Neutrophil (primary cell): Measurements from ENCODE around the gene EXOSC6.
A peak's percentile ranks its signal among the peaks of the same experiment; 100 is the strongest.
"Not testable (repeated sequence)": the region's sequence is repeated elsewhere in the genome, so short reads cannot be mapped to it uniquely, and the experiment has no call there.

Source experiments
- H3K27ac ChIP-seq: fragments of 200-600 bp; sonication (generic); 2 replicates; pipeline ENCODE4 v1.5.1; 2016; ENCODE audit warnings: mild to moderate bottlenecking, moderate library complexity
- H3K27me3 ChIP-seq: fragments of 200-600 bp; sonication (generic); 2 replicates; pipeline ENCODE4 v1.6.0; 2016; ENCODE audit warnings: mild to moderate bottlenecking
- H3K36me3 ChIP-seq: fragments of 200-600 bp; sonication (generic); 2 replicates; pipeline ENCODE4 v1.5.1; 2017
- H3K4me1 ChIP-seq, 2 experiments: fragments of 200-600 bp in 1 of 2; sonication (generic) in 1 of 2; 1 replicate in 1 of 2; 2 replicates in 1 of 2; pipeline versions ENCODE4 v1.5.1 to v1.6.1; 2013 to 2016; ENCODE audit warnings: low read depth in 1 of 2, low read length in 1 of 2, mild to moderate bottlenecking in 1 of 2, moderate library complexity in 1 of 2; ENCODE audit not compliant: control insufficient read depth in 1 of 2, insufficient read depth in 1 of 2
- H3K4me3 ChIP-seq, 2 experiments: fragments of 200-600 bp in 1 of 2; sonication (generic) in 1 of 2; 1 replicate in 1 of 2; 2 replicates in 1 of 2; pipeline ENCODE4 v1.5.1; 2013 to 2016; ENCODE audit warnings: low read depth in 1 of 2, low read length in 1 of 2, mild to moderate bottlenecking in 1 of 2, moderate library complexity in 1 of 2
- H3K9me3 ChIP-seq: fragments of 200-600 bp; sonication (generic); 2 replicates; pipeline ENCODE4 v1.5.1; 2016
- CTCF ChIP-seq: fragments of 200-600 bp; sonication (generic); IDR thresholded peaks from 2 replicates; pipeline ENCODE4 v1.5.1; 2016; ENCODE audit warnings: antibody characterized with exemption

Gene EXOSC6

GRCh38 chr16:70252355-70252988, 732 bp upstream of the EXOSC6 start:
- H3K4me1 ChIP-seq: peaks cover 11 to 13% of the 10 kb centered on the region in 2 experiments
- peaks cover under 1% of the 10 kb centered on the region for H3K36me3 ChIP-seq
- H3K9me3 ChIP-seq: no peaks in the 10 kb centered on the region
- no peak for TF ChIP-seq CTCF
- H3K27me3 ChIP-seq: no peaks in the 10 kb centered on the region
- H3K27ac ChIP-seq: no peak overlapping the region
- peak overlapping the region in 1 of 2 experiments; percentile 77 for H3K4me3 ChIP-seq

GRCh38 chr16:70250748-70251628, 752 bp downstream of the EXOSC6 start:
- Histone ChIP-seq H3K4me1 (peaks cover 11 to 13% of the 10 kb centered on the region in 2 experiments), H3K36me3 (no peaks in the 10 kb centered on the region), H3K4me3 (peak overlapping the region; percentile 59 to 77), H3K9me3 (no peaks in the 10 kb centered on the region), H3K27me3 (no peaks in the 10 kb centered on the region), H3K27ac (peak overlapping the region; percentile 78)
- no peak for TF ChIP-seq CTCF

GRCh38 chr16:70249697-70250096, 2.0 kb downstream of the EXOSC6 start:
- peaks cover 11 to 13% of the 10 kb centered on the region in 2 experiments for H3K4me1 ChIP-seq
- not testable (repeated sequence) for H3K4me3 ChIP-seq

GRCh38 chr16:70238773-70239172, 13.0 kb downstream of the EXOSC6 start:
- H3K36me3 ChIP-seq, H3K27me3 ChIP-seq, H3K4me3 ChIP-seq, H3K4me1 ChIP-seq, H3K9me3 ChIP-seq, H3K27ac ChIP-seq: not testable (repeated sequence)

More at GRCh38 chr16:70249697-70250096, 2.0 kb downstream of the EXOSC6 start:
- H3K27ac ChIP-seq, H3K9me3 ChIP-seq, H3K27me3 ChIP-seq, H3K36me3 ChIP-seq: not testable (repeated sequence)

- H3K9me3 ChIP-seq, H3K4me1 ChIP-seq, H3K4me3 ChIP-seq, H3K27me3 ChIP-seq, H3K27ac ChIP-seq: not testable (repeated sequence)
- peaks cover 39% of the 10 kb centered on the region for H3K36me3 ChIP-seq
Measured at GRCh38 chr16:70231831-70232230, 19.9 kb downstream of the EXOSC6 start.

GRCh38 chr16:70226024-70226423, 25.7 kb downstream of the EXOSC6 start:
- H3K4me3 ChIP-seq: not testable (repeated sequence)
- H3K36me3 ChIP-seq: peaks cover 29% of the 10 kb centered on the region

GRCh38 chr16:70225430-70225829, 26.3 kb downstream of the EXOSC6 start:
- H3K36me3 ChIP-seq: peaks cover 29% of the 10 kb centered on the region
- not testable (repeated sequence) for H3K4me3 ChIP-seq, H3K27ac ChIP-seq, H3K9me3 ChIP-seq, H3K4me1 ChIP-seq, H3K27me3 ChIP-seq

More at GRCh38 chr16:70226024-70226423, 25.7 kb downstream of the EXOSC6 start:
- not testable (repeated sequence) for H3K9me3 ChIP-seq, H3K27ac ChIP-seq, H3K27me3 ChIP-seq, H3K4me1 ChIP-seq

- peaks cover 24% of the 10 kb centered on the region for H3K36me3 ChIP-seq
- not testable (repeated sequence) for H3K27me3 ChIP-seq, H3K9me3 ChIP-seq, H3K27ac ChIP-seq, H3K4me3 ChIP-seq, H3K4me1 ChIP-seq
Measured at GRCh38 chr16:70224645-70225044, 27.1 kb downstream of the EXOSC6 start.

GRCh38 chr16:70223971-70224513, 27.7 kb downstream of the EXOSC6 start:
- not testable (repeated sequence) for H3K27ac ChIP-seq, H3K4me3 ChIP-seq, H3K4me1 ChIP-seq, H3K27me3 ChIP-seq, H3K9me3 ChIP-seq
- peaks cover 24% of the 10 kb centered on the region for H3K36me3 ChIP-seq

GRCh38 chr16:70223216-70223615, 28.5 kb downstream of the EXOSC6 start:
- H3K4me3 ChIP-seq, H3K4me1 ChIP-seq, H3K9me3 ChIP-seq, H3K27me3 ChIP-seq, H3K27ac ChIP-seq: not testable (repeated sequence)
- peaks cover 18% of the 10 kb centered on the region for H3K36me3 ChIP-seq

GRCh38 chr16:70222574-70222973, 29.2 kb downstream of the EXOSC6 start:
- H3K4me3 ChIP-seq, H3K27ac ChIP-seq, H3K27me3 ChIP-seq, H3K4me1 ChIP-seq, H3K9me3 ChIP-seq: not testable (repeated sequence)
- H3K36me3 ChIP-seq: peaks cover 14% of the 10 kb centered on the region
